Liver (tissue), 3 donors: Measurements from ENCODE around the gene NUDT4.

Experiments used
- FOXA1 ChIP-seq: IDR thresholded peaks from 2 replicates; pipeline ENCODE4 v1.6.1; 2016; ENCODE audit warnings: antibody characterized with exemption
- FOXA2 ChIP-seq: IDR thresholded peaks from 2 replicates; pipeline ENCODE4 v1.6.1; 2016; ENCODE audit warnings: antibody characterized with exemption
- GABPA ChIP-seq, 2 donors: IDR thresholded peaks in 1 of 2; conservative IDR thresholded peaks in 1 of 2; 2 replicates each; pipeline ENCODE4 v1.6.1; 2016; ENCODE audit warnings: antibody characterized with exemption in 2 of 2, mild to moderate bottlenecking in 1 of 2, moderate library complexity in 1 of 2
- HNF4G ChIP-seq: IDR thresholded peaks from 2 replicates; pipeline ENCODE4 v1.6.1; 2016; ENCODE audit warnings: antibody characterized with exemption
- JUND ChIP-seq, 2 donors: IDR thresholded peaks; 2 replicates each; pipeline ENCODE4 v1.6.1; 2016; ENCODE audit warnings: antibody characterized with exemption in 2 of 2
- RAD21 ChIP-seq, 2 donors: IDR thresholded peaks; 2 replicates each; pipeline ENCODE4 v1.6.1; 2016; ENCODE audit warnings: antibody characterized with exemption in 2 of 2, mild to moderate bottlenecking in 2 of 2
- SP1 ChIP-seq: IDR thresholded peaks from 2 replicates; pipeline ENCODE4 v1.6.1; 2018; ENCODE audit warnings: antibody characterized with exemption, mild to moderate bottlenecking
- TF ChIP-seq, protein P1 (sequence below): IDR thresholded peaks from 2 replicates; pipeline ENCODE4 v1.6.1; 2016; ENCODE audit warnings: antibody characterized with exemption
- TF ChIP-seq, protein P2 (sequence below): fragments of 150-350 bp; IDR thresholded peaks from 2 replicates; pipeline ENCODE4 v1.5.1; 2017; ENCODE audit warnings: improper control_type of control experiment, low read depth, low read length; ENCODE audit not compliant: missing input control
- TF ChIP-seq, protein P3 (sequence below): IDR thresholded peaks from 2 replicates; pipeline ENCODE4 v1.6.1; 2016; ENCODE audit warnings: antibody characterized with exemption
- donor health status: healthy.
- donor health status: healthy.

DNA sequence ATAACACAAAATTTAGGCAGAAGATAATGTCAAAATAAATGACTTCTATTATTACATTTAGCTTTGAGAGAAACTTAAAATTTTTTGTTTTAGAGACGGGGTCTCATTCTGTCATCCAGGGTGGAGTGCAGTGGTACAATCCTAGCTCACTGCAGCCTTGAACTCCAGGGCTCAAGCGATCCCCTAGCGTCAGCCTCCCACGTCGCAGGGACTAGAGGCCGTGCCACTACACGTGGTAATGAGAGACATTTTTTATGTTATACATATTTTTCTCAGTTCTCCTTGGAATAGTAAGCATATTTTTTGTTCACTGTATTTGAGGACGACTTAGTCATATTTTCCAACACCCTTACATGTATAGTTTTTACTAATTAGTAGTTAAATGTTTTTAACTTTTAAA, 21.5 kb upstream of the NUDT4 start:
- TF ChIP-seq, protein P1, sequence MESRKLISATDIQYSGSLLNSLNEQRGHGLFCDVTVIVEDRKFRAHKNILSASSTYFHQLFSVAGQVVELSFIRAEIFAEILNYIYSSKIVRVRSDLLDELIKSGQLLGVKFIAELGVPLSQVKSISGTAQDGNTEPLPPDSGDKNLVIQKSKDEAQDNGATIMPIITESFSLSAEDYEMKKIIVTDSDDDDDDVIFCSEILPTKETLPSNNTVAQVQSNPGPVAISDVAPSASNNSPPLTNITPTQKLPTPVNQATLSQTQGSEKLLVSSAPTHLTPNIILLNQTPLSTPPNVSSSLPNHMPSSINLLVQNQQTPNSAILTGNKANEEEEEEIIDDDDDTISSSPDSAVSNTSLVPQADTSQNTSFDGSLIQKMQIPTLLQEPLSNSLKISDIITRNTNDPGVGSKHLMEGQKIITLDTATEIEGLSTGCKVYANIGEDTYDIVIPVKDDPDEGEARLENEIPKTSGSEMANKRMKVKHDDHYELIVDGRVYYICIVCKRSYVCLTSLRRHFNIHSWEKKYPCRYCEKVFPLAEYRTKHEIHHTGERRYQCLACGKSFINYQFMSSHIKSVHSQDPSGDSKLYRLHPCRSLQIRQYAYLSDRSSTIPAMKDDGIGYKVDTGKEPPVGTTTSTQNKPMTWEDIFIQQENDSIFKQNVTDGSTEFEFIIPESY, result no peak
- TF ChIP-seq, protein P2, sequence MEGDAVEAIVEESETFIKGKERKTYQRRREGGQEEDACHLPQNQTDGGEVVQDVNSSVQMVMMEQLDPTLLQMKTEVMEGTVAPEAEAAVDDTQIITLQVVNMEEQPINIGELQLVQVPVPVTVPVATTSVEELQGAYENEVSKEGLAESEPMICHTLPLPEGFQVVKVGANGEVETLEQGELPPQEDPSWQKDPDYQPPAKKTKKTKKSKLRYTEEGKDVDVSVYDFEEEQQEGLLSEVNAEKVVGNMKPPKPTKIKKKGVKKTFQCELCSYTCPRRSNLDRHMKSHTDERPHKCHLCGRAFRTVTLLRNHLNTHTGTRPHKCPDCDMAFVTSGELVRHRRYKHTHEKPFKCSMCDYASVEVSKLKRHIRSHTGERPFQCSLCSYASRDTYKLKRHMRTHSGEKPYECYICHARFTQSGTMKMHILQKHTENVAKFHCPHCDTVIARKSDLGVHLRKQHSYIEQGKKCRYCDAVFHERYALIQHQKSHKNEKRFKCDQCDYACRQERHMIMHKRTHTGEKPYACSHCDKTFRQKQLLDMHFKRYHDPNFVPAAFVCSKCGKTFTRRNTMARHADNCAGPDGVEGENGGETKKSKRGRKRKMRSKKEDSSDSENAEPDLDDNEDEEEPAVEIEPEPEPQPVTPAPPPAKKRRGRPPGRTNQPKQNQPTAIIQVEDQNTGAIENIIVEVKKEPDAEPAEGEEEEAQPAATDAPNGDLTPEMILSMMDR, result no peak
- TF ChIP-seq HNF4G (no peak), FOXA2 (no peak), SP1 (no peak), RAD21 (IDR thresholded peaks at IDR 0.05) (no peak), FOXA1 (no peak), JUND (IDR thresholded peaks at IDR 0.05) (no peak), GABPA (IDR thresholded peaks at IDR 0.05 in 1 of 2, conservative IDR thresholded peaks at IDR 0.05 in 1 of 2) (no peak)
- TF ChIP-seq, protein P3, sequence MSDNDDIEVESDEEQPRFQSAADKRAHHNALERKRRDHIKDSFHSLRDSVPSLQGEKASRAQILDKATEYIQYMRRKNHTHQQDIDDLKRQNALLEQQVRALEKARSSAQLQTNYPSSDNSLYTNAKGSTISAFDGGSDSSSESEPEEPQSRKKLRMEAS, result no peak
